Stimulated activated CD8-positive, alpha-beta memory T cell treated with anti-CD3 and anti-CD28 coated beads, Interleukin-2, amount 100 ng/mL, for 48 hours (primary cell): ENCODE measurements around the gene TSC22D4.

ENCODE experiments used
- DNase-seq, 2 donors: peaks; one replicate each; pipeline ENCODE4 v3.0.0-alpha.2; 2020; ENCODE audit warnings: low read depth in 2 of 2

The TSC22D4 gene

DNA sequence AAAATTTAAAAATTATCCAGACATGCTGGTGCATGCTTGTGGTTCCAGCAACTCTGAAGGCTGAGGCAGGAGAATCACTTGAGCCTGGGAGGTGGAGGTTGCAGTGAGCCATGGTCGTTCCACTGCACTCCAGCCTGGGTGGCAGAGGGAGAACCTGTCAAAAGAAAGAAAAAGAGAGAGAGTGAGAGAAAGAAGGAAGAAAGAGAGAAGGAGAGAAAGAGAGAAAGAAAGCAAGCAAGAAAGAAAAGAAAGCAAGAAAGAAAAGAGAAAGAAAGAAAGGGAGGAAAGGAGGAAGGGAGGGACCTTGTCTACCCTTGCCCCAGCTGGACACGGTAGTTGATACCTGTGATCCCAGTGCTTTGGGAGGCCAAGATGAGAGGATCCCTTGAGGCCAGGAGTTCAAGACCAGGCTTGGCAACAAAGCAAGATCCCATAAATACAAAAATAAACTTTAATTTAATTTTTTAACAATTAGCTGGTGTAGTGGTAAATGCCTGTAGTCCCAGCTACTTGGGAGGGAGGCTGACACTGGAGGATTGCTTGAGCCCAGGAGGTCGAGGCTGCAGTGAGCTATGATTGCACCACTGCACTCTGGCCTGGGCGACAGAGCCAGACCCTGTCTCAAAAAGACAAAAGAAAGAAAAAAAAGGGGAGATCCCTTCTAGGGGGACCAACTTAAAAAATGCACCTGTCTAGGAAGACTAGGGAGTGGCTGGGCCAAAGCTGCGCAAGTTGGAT, 13.9 kb upstream of the TSC22D4 start:
- no peak for DNase-seq

DNA sequence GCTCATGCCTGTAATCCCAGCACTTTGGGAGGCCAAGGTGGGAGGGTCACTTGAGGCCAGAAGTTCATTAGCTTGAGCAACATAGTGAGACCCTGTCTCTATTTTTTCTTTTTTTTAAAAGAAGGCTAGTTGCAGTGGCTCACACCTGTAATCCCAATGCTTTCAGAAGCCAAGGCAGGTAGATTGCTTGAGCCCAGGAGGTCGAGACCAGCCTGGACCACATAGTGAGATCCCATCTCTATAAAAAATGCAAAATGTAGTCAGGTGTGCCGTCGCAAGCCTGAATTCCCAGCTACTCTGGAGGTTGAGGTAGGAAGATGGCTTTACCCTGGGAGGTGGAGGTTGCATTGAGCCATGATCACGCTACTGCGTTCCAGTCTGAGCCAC, 12.2 kb upstream of the TSC22D4 start:
- no peak for DNase-seq

DNA sequence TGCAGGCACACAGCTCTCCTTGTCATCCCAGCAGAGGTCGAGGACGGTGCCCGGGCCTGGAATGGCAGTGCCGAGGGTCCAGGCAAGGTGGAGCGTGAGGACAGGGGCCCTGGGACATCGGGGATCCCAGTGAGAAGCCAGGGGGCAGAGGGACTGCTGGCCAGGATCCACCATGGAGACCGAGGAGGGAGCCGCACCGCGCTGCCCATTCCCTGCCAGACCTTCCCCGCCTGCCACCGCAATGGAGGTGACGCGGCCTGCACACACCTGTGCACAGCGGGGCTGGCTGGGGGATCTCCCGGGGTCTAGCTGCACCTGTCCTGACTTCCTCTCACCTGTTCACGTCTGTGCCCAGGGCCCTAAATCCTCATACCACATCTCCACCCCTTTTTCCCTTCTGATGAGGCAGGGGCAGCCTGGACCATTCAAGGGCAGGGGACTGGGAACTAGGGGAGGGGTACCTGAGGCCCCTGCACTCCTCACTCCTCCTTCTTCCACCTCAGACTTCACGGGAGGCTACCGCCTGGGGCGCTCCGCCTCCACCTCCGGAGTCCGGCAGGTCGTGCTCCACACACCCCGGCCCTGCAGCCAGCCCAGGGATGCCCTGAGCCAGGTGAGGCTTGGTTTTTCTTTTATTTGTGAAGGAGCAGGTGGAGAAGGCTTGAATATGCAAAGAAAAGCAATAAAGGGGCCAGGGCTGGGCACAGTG, 11.6 kb upstream of the TSC22D4 start:
- no peak for DNase-seq

DNA sequence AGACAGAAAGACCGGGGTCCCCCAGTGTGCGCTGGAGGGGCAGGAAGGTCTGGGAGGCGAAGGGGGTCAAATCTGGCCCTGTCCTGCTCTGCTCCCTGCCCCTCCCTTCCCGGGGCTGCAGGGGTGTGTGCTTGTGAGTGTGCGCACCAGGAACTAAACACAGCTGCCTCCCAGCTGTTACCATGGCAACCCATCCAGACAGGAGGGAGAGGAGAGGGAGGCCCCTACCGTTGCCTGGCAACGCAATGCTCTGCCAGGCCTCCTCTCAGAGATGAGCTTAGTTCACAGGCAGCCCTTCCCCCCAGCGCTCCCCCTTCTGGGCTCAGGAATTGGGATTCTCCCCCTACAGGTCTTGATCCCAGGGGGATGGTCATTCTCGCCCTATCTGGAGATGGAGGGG, 10.8 kb upstream of the TSC22D4 start:
- no peak for DNase-seq

DNA sequence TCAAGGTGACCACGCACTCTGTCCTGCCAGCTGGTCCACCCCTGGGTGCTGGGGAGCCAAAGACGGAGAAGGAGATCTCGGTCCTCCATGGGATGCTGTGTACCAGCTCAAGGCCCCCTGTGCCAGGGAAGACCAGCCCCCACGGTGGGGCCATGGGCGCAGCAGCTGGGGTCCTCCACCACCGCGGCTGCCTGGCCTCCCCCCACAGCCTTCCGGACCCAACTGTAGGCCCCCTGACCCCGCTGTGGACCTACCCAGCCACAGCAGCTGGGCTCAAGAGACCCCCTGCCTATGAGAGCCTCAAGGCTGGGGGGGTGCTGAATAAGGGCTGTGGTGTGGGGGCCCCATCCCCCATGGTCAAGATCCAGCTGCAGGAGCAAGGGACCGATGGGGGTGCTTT, 10.1 kb upstream of the TSC22D4 start:
- no peak for DNase-seq

DNA sequence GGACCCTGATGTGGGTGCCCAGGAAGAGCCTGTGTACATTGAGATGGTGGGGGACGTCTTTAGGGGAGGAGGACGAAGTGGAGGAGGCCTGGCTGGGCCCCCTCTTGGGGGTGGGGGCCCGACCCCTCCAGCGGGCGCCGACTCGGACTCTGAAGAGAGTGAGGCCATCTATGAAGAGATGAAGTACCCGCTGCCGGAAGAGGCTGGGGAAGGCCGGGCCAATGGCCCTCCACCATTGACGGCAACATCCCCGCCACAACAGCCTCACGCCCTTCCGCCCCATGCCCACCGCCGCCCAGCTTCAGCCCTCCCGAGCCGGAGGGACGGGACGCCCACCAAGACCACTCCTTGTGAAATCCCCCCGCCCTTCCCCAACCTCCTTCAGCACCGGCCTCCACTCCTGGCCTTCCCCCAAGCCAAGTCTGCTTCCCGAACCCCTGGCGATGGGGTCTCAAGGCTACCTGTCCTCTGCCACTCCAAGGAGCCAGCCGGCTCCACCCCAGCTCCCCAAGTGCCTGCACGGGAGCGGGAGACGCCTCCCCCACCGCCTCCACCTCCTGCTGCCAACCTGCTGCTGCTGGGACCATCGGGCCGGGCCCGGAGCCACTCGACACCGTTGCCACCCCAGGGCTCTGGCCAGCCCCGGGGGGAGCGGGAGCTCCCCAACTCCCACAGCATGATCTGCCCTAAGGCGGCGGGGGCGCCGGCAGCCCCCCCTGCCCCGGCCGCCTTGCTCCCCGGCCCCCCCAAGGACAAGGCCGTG, 9.5 kb upstream of the TSC22D4 start:
- DNase-seq = no peak

DNA sequence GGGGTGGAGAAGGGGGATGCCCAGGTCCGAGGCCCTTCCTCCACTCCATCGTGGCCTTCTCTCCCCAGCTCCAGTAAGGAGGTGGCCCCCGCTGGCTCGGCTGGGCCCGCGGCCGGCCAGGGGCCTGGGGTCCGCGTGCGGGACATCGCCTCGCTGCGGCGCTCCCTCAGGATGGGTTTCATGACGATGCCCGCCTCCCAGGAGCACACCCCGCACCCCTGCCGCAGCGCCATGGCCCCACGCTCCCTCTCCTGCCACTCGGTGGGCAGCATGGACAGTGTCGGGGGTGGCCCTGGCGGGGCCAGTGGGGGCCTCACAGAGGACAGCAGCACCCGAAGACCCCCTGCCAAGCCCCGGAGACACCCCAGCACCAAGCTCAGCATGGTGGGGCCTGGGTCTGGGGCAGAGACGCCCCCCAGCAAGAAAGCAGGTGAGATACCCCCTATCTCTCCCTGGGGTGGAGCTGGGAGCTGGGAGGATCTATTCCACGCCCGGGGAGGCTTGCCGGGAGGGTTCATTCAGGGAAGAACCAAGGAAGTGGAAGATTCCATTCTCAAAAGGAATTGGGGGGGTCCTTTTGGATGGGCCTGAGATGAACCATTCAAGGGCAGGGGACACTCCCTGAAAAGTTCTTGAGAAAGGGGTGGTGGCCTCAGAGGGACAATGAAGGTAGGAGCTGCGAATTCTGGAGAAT, 7.9 kb upstream of the TSC22D4 start:
- no peak for DNase-seq

DNA sequence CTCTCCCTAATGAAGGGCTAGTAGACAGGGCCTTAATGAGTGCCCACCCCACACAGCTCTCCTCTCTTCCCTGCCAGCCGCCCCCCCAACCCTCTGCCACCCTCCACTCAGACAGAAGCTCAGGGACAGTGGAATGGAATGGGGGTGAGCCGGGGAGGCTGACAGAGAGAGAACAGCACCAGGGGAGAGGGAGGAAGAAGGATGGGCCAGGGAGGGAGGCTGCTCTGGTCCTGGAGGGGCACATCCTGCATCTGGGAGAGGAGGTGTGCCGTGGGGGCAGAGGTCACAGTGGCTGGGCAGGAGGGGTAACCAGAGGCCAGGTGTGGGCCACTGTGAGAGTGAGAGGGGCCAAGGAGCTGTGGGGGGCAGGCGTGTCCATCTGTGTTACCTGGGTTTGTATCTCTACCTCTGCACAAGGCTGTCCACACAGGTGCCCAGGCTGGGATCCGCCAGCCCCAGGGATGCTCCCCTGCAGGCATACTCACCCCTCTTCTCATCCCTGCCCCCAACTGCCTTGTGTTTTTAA, 7.2 kb upstream of the TSC22D4 start:
- no peak for DNase-seq

DNA sequence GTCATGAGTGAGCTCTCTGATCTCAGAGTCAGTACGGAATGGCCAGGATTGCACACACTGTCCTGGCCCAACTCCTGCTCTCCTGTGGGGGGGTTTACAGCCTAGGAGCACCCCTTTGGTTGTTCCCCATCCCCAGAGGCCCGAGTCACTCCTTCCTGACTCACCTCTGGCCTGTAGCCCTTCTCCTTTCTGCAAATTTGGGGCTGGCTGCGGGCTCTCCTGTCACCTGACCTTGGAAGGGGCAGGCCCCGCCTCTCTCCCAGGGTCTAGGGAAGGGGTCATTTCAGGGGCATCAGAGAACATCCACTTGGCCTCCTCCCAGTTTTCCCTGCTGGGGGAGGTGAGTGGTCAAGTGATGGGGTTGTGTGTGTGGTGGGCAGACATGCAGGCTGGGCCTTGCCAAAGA, 6.5 kb upstream of the TSC22D4 start:
- DNase-seq = no peak

DNA sequence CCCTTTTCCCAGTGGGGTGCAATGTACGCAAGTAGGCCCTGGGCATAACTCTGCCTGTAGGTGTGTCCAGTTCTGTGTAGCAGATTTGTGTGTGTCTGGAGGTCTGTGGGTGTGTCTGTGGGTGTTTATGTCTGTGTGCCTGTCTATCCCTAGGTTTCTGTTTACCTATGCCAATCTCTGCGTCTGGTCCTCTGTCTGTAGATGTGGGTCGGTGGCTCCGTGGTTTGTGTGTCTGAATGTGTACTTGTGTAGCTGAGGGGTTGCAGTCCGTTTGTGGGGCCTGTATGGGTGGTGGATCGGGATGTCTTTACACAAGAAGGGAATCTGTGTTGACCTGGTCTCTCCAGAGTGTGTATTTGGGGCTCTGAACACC, 5.6 kb upstream of the TSC22D4 start:
- DNase-seq = no peak

DNA sequence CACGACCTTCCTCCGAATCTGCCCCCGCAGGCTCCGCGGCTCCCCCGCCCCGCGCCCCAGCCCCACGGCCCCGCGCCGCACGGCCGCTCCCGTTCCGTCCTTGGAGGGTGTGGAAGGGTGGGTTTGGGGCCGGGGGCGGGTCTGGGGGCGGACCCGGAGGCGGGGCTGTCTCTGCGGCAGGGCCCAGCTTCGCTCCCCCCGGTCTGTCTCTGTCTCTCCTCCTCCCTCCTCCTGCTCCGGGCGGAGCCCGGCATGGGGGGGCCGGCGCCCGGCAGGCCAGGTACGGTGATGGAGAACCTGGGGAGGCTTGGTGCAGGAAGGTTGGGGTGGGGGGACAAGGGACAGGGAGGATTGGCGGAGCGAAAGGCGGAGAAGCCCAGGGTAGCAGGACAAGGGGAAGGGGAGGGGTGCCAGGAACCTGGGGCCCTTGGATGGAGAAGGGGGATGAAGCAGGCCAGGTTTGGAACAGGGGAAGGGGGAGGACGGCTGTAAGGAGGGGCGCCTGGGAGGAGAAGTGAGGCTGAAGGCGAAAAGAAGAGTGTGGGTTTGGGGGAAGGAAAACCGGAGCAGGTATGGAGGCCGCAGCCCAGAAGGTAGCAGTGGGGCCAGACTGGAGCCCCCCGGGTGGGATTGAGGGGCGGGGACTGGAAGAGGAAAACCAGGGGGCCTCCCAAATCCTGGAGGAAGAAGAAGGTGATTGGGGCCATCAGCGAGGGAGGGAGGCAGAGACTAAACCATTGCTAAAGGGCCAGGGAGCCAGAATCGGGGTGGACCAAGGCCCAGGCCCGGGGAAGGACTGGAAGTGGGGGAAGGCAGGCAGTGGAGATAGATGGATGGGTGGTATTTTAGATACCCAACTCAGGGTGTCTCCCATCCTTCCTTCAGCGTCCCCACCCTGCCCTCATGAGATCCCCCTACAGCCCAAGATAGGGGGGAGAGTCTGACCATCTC, 5.0 kb upstream of the TSC22D4 start, which contains the start of gene NYAP1:
Gene NYAP1 (plus strand): TSS at position 206 of the 951 bp plus-strand sequence. CDS start 1,385 bp downstream, outside the sequence.
- DNase-seq = no peak

DNA sequence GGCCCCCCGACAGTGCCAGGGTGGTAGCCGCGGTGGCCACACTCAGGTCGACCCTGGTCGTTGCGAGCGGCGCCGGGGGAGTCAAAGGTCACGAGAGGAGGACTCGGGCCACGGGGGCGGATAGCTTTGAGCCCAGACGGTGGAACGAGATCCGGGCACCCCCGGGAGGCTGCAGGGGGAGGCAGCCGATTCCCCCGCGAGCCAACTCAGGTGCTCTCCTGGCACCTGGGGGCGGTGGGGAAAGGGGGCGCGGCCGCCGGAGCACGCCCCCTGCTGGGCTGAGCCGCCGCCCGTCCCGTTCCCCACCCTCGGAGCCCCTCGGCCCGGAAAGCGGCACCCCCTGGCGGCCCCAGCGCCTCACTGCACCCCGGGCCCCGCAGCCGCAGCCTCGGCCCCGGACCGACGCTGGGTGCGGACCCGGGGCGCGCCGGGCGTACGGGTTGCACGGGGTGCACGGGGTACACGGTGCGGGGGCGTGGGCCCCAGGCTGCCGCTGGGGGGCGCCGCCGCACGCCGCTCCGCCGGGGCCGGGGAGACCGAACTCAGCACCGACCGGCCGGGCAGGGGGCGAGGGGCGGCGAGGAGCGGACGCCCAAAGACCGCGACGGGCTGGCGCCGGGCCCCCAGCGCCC, 4.2 kb upstream of the TSC22D4 start:
- peak; percentile 78 for DNase-seq

DNA sequence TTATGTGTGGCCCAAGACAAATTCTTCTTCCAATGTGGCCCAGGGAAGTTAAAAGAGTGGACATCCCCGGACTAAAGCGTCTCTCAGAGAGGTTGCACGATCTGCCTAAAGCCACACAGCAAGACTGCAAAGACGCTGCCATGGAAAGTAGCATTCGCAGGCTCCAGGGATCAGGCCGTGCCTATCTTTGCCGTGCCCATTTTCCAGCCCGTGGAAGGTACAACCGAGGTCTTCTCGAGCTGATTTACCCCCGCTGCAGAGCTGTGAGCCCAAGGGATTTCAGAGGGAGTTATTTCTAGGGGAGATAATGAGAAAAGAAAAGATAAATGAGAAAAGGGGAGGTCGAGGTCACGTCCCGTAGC, 3.7 kb upstream of the TSC22D4 start:
- DNase-seq = no peak

DNA sequence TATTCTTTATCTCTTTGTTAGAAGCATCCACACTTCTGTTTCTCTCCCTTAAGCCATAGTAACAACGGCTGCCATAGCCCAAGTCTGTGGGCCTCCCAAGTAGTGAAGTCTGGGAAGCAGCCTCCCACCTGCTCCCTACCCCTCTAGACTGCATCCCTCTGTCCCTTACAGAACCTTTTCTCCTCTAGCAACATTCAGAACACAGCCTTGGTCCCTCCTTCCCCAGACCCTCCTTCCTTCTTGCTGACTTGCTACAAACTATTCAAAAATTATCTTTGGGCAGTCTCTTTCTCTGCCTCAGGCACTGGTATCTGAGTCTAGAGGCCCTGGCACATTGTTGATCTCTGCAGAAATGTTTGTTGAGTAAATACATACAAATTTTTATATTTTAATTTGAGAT, 2.5 kb upstream of the TSC22D4 start:
- DNase-seq = no peak

DNA sequence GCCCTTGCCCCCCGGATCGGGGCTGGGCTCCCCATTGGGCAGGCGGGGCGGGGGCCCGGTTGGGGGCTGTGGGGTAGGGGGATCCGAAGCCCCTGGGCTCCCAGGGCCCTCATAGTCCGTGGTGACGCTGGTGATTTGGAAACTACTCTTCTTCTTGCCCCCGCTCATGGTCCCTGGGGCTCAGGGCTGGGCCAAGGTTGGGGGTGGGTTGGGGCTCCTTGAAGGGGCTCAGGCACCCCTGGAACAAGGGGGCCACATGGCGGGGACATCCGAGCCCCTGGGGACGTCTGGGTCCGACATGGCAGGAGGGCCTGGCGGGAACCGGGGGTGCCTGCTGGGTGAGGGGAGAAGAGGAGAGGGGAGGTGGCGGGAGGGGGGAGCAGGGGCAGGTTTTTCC, 1.1 kb downstream of the TSC22D4 start:
- no peak for DNase-seq

DNA sequence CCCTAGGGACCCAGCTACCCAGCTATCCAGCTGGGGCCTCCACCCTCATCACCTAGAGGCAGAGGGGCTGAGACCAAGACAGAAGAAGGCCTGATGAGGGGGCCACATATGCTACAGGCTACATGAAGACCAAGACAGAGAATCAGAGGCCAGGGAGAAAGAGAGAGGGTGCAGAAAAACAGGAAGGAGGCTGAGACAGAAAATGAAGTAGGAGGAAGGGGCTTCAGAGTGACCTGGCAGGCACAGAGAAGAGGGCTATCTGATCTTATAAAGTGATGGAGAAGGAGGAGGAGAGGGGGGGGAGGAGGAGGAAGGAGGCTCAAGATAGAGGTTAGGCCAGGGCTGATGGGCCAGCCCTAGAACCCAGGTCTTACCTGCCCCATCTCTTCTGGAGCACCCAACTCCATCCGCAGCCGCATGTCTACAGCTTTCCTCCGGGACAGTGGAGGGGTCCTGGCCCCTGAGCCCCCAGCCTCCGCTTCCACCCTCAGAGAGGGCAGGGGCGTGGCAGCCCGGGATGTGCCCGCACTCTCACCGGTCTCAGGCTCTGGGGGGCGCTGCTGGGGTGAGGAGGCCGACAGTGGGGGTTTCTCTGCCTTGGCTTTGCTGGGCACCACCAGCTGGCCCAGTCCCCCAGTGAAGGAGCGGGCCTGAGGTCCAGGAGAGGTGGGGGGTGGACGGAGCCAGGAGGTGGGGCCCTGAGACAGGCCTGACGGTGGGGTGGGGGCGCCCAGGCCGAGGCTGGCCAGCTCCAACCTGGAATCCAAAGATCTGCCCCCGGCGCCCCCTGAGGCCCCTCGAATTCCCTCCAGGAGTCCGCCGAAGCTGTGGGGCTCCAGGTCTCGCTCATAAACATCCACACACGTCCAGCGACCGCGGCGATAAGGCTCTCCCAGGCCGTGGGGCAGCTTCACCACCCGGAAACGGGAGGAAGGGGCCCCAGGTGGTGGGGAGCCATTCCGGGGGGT, 1.8 kb downstream of the TSC22D4 start:
- peak; percentile 35 to 57 for DNase-seq

DNA sequence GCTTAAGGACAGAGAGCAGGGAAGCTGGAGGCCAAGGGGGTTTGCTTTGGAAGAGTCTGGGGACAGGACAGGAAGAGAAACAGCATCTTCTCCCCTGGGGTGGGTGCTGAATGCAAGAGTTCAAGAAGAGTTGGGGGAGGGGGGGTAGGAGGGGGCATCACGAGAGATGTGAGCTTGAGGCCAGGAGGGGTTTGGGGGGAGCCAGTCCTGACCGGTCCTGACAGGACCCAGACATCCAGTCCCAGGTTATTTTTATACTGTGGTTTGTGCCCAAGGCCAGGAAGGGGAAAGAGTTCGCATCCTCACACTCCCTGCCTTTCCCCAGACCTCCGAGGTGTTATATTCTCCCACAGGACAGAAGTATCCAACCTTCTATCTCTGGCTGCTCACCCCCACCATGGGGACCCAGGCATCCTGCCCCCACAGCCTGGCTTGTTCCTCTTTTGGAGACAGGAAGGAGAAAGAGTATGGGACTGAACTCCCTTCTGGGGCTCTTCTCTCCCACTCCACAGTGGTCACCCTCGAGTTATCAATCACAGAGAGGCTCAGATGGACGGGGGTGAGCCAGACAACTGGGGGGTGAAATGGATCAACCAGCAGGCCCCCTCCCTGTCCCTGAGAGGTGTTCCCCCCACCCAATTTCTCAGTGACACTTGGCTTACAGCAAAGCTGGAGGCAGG, 2.8 kb downstream of the TSC22D4 start:
- DNase-seq = no peak

DNA sequence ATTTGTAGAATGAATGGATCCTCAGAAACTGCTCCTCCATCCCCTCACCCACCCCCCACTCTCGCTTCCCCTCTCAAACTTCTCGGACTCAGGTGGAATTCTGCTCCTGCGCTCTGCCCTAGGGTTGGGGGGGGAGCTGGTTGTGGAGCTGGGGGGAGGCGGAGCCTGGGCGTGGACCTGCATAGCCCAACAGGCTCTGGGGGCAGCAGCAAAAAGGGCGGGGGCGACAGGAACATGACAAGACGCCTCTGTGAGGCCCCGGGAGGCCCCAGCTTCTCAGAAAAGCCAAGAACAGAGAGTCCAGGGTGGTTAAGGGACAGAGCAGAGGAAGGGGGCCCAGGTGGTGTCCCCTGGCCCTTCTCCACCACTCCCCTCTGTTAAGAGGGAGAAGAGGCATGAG, 3.5 kb downstream of the TSC22D4 start:
- DNase-seq = no peak
